ENCODE data around the gene CRNN. TPM values are rescaled to one million over a fixed set of nuclear protein-coding genes. Genes with fewer than 3 reads are reported as not detected.

The CRNN gene
- total and polyA plus RNA-seq, 7 donors = 0.61 to 3.6 TPM; not detected in 5

DNA sequence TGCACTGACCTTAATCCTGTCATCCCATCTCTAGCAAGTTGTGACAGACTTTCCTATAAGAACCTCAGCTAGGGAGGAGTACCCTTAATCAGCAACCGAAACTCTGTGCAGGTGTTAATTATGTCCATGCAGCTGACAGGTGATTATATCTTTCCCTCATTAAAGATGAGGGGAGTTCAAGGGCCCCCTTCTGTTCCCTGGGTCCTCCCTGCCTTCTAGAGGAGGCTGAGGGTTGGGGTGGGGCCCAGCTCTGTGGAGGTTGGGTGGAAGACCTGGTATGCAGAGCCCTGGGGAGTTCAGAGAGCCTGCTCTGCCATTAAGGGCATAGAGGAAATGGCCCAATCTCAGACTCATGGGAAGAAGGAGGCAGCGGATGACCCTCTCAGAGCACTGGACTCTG is 35.6 kb upstream of the CRNN start:
- intact Hi-C loops (cut with DNase I) = no loop called here
- no peaks in the 10 kb centered on the region for H3K27me3 ChIP-seq
- no peaks in the 10 kb centered on the region for H3K36me3 ChIP-seq
- H3K9me3 ChIP-seq = no peaks in the 10 kb centered on the region
- no peak for DNase-seq
- no peak overlapping the region for H3K27ac ChIP-seq
- TF ChIP-seq POLR2AphosphoS5 (IDR thresholded peaks at IDR 0.05) = no peak
- TF ChIP-seq, protein P1, sequence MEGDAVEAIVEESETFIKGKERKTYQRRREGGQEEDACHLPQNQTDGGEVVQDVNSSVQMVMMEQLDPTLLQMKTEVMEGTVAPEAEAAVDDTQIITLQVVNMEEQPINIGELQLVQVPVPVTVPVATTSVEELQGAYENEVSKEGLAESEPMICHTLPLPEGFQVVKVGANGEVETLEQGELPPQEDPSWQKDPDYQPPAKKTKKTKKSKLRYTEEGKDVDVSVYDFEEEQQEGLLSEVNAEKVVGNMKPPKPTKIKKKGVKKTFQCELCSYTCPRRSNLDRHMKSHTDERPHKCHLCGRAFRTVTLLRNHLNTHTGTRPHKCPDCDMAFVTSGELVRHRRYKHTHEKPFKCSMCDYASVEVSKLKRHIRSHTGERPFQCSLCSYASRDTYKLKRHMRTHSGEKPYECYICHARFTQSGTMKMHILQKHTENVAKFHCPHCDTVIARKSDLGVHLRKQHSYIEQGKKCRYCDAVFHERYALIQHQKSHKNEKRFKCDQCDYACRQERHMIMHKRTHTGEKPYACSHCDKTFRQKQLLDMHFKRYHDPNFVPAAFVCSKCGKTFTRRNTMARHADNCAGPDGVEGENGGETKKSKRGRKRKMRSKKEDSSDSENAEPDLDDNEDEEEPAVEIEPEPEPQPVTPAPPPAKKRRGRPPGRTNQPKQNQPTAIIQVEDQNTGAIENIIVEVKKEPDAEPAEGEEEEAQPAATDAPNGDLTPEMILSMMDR (IDR thresholded peaks at IDR 0.05) = no peak
- no peak for TF ChIP-seq POLR2A (IDR thresholded peaks at IDR 0.05)
- TF ChIP-seq EP300 (IDR thresholded peaks at IDR 0.05) = no peak
- H3K4me1 ChIP-seq = peaks cover 0 to 15% (median 7%) of the 10 kb centered on the region in 4 donors
- 84 to 86% methylated on average over 2 of the region's 2 CpGs for WGBS, 2 donors
- no peak overlapping the region for H3K4me3 ChIP-seq

DNA sequence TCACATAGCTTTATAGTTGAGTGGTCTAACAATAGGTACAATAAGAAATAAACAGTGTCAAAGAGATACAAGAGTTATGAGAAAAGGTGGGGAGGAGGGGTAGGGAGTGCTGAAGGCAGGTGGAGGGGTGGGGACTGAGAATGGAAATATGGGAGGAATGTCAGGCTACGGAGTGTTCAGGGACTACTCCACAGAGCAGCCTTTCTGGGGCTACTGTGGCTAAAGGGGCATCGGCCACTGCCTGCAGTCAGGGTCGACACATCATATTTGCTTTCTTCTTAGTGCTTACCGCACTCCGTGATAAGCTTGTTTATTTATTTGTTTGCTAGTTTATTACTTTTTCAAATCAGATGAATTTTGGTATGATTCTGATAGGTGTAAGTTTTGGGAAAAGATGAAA is 34.4 kb upstream of the CRNN start:
- Histone ChIP-seq H3K27me3 (no peaks in the 10 kb centered on the region), H3K4me3 (no peak overlapping the region), H3K27ac (peak overlapping the region in 3 of 4 donors; percentile 35 to 71 (median 47)), H3K36me3 (no peaks in the 10 kb centered on the region), H3K9me3 (no peaks in the 10 kb centered on the region), H3K4me1 (peaks cover 0 to 18% (median 7%) of the 10 kb centered on the region in 4 donors)
- 63 to 82% methylated on average over 5 of the region's 5 CpGs for WGBS, 2 donors
- intact Hi-C loops (cut with DNase I) = no loop called here
- no peak for DNase-seq
- TF ChIP-seq POLR2AphosphoS5 (IDR thresholded peaks at IDR 0.05) (no peak), EP300 (IDR thresholded peaks at IDR 0.05) (no peak)
- TF ChIP-seq, protein P1 (IDR thresholded peaks at IDR 0.05) = no peak

DNA sequence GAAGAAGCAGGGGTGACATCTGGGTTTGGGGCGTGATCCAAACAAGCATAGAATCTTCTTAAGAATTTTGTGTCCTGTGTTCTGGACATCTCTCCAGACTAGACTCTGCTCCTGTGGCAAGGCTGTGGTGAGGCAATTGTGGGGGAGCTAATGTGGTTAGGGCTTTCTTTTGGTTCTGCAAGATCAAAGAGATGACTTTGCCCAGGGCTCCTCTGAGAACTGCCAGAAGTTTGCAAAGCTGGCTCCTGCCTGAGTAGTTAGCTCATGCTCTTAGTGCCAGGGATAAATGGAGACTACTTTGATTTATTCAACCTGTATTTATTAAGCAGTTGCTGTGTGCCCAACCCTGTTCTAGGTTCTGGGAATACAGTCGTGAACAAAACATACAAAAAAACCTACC is 34.0 kb upstream of the CRNN start:
- Histone ChIP-seq H3K9me3 (no peaks in the 10 kb centered on the region), H3K4me1 (peaks cover 0 to 22% (median 10%) of the 10 kb centered on the region in 4 donors), H3K36me3 (no peaks in the 10 kb centered on the region), H3K27ac (peak overlapping the region in 3 of 4 donors; percentile 40 to 71 (median 58)), H3K27me3 (no peaks in the 10 kb centered on the region), H3K4me3 (no peak overlapping the region)
- WGBS, 2 donors = 39 to 50% methylated on average over 2 of the region's 2 CpGs
- peak; percentile 83 for DNase-seq
- TF ChIP-seq EP300 (IDR thresholded peaks at IDR 0.05) (peak in 1 of 4 donors; percentile 7), POLR2A (IDR thresholded peaks at IDR 0.05) (no peak), POLR2AphosphoS5 (IDR thresholded peaks at IDR 0.05) (peak in 2 of 4 donors; percentile 60 to 68)
- TF ChIP-seq, protein P1 (IDR thresholded peaks at IDR 0.05) = no peak
- intact Hi-C loops (cut with DNase I) = no loop called here

DNA sequence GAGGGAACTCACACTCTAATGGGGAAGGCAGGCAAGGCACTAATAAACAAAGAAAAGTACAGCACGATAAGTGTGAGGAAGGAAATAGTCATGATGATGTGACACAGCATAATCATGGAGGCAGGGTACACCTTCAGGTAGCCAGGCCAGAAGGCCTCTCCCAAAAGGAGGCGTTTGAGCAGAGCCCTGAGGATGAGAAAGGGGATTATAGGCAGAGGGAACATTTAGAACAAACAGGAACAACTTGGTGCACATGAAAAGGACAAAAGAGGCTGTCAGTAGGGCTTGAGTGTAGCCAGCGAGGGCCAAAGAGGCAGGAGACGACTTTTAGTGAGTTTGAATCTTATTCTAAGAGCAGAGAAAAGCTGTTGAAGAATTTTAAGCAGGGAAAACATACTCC is 33.4 kb upstream of the CRNN start:
- no peak overlapping the region for H3K4me3 ChIP-seq
- peak overlapping the region in 3 of 4 donors; percentile 40 to 71 (median 58) for H3K27ac ChIP-seq
- H3K4me1 ChIP-seq = peaks cover 0 to 29% (median 14%) of the 10 kb centered on the region in 4 donors
- no peaks in the 10 kb centered on the region for H3K36me3 ChIP-seq
- no peaks in the 10 kb centered on the region for H3K27me3 ChIP-seq
- intact Hi-C loops (cut with DNase I) = no loop called here
- TF ChIP-seq POLR2A (IDR thresholded peaks at IDR 0.05) = no peak
- TF ChIP-seq, protein P1 (IDR thresholded peaks at IDR 0.05) = no peak
- TF ChIP-seq EP300 (IDR thresholded peaks at IDR 0.05) = no peak
- TF ChIP-seq POLR2AphosphoS5 (IDR thresholded peaks at IDR 0.05) = no peak
- no peaks in the 10 kb centered on the region for H3K9me3 ChIP-seq
- 54 to 55% methylated on average over 4 of the region's 4 CpGs for WGBS, 2 donors
- DNase-seq = no peak

DNA sequence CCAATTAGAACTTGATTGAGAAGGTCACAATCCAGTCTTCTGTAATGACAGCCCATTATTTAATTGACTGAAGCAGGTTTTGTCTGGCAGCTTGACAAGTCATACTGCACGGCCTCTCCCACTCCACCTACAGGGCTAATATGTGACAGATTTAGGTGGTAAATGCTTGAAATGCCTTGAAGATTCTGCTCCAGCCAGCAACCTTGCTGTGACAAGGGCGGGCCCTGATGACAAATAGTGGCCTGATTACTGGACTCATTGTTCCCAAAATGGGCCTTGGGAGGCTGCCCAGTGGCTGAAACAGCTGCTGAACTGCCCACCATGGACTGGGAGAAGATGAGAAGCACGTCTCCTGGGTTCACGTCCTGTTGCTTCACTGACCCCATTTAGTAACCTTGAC is 30.0 kb upstream of the CRNN start:
- H3K36me3 ChIP-seq = no peaks in the 10 kb centered on the region
- DNase-seq = no peak
- H3K27ac ChIP-seq = no peak overlapping the region
- no peaks in the 10 kb centered on the region for H3K27me3 ChIP-seq
- H3K4me1 ChIP-seq = peaks cover 0 to 48% (median 19%) of the 10 kb centered on the region in 4 donors
- H3K4me3 ChIP-seq = no peak overlapping the region
- WGBS, 2 donors = 57 to 67% methylated on average over 4 of the region's 4 CpGs
- no peak for TF ChIP-seq EP300 (IDR thresholded peaks at IDR 0.05)
- TF ChIP-seq, protein P1 (IDR thresholded peaks at IDR 0.05) = no peak
- TF ChIP-seq POLR2AphosphoS5 (IDR thresholded peaks at IDR 0.05) = no peak
- no peak for TF ChIP-seq POLR2A (IDR thresholded peaks at IDR 0.05)
- no peaks in the 10 kb centered on the region for H3K9me3 ChIP-seq
- intact Hi-C loops (cut with DNase I) = loop anchor here (5.0 kb wide), 2 partner anchors 257 to 397 kb away; no protein-coding TSS in a partner anchor

Data from sigmoid colon (tissue), 7 donors.